Measurements from ENCODE around the gene DRD2.
A peak's percentile ranks its signal among the peaks of the same experiment; 100 is the strongest.

The DRD2 gene

GRCh38 chr11:113373306-113373705 is 101.9 kb downstream of the DRD2 start:
- no peak for TF ChIP-seq CTCF (conservative IDR thresholded peaks at IDR 0.05)
- no peak overlapping the region for H3K27ac ChIP-seq

- H3K27ac ChIP-seq: no peak overlapping the region
- TF ChIP-seq CTCF (conservative IDR thresholded peaks at IDR 0.05): peak; percentile 23
Measured at GRCh38 chr11:113372309-113372708, 102.9 kb downstream of the DRD2 start.

GRCh38 chr11:113370634-113371033 is 104.6 kb downstream of the DRD2 start:
- no peak for TF ChIP-seq CTCF (conservative IDR thresholded peaks at IDR 0.05)
- H3K27ac ChIP-seq: no peak overlapping the region

GRCh38 chr11:113369411-113369810 is 105.8 kb downstream of the DRD2 start:
- no peak for TF ChIP-seq CTCF (conservative IDR thresholded peaks at IDR 0.05)
- no peak overlapping the region for H3K27ac ChIP-seq

GRCh38 chr11:113365895-113366294 is 109.3 kb downstream of the DRD2 start:
- TF ChIP-seq CTCF (conservative IDR thresholded peaks at IDR 0.05): no peak
- no peak overlapping the region for H3K27ac ChIP-seq

GRCh38 chr11:113363996-113364641 is 111.1 kb downstream of the DRD2 start:
- no peak overlapping the region for H3K27ac ChIP-seq
- TF ChIP-seq CTCF (conservative IDR thresholded peaks at IDR 0.05): no peak

- H3K27ac ChIP-seq: no peak overlapping the region
- TF ChIP-seq CTCF (conservative IDR thresholded peaks at IDR 0.05): no peak
Measured at GRCh38 chr11:113363406-113363805, 111.8 kb downstream of the DRD2 start.

Data from VCaP (cell line).